GM12878 (cell line): Measurements from ENCODE around the gene ACSS1. TPM values are rescaled to one million over a fixed set of nuclear protein-coding genes. Genes with fewer than 3 reads are reported as not detected.

Source experiments
- ATAC-seq: fragments of 200-7000 bp; cut with Tn5 transposase; 3 replicates; pipeline ENCODE4 v1.9.1; 2020; ENCODE audit warnings: mild to moderate bottlenecking, moderate library complexity
- BruUV-seq: library from RNA; stranded (reverse); fragments of 400-500 nt; replicated peaks from 2 replicates; lab custom pipeline; 2021; lab: Mats Ljungman, UMichigan
- CTCF ChIA-PET: fragments of 300-600 bp; sonication (Branson Sonifier 250); formaldehyde crosslinking; extraction: SDS; loops from one replicate; lab custom pipeline; 2021; ENCODE audit warnings: inconsistent platforms; lab: Yijun Ruan, JAX
- POLR2A ChIA-PET: fragments of 350-600 bp; formaldehyde crosslinking; extraction: SDS; loops from one replicate; lab custom pipeline; 2021; ENCODE audit warnings: inconsistent platforms; lab: Charles Lee
- RAD21 ChIA-PET: fragments of 300-600 bp; sonication (Branson Sonifier 250); formaldehyde crosslinking; loops from one replicate; lab custom pipeline; 2023; ENCODE audit warnings: antibody characterized with exemption; ENCODE audit not compliant: unreplicated experiment; lab: Charles Lee
- SMC1A ChIA-PET: fragments of 300-600 bp; sonication (Branson Sonifier 250); formaldehyde crosslinking; loops from one replicate; lab custom pipeline; 2023; ENCODE audit not compliant: unreplicated experiment, uncharacterized antibody; lab: Charles Lee
- DNase-seq: peaks from one replicate; pipeline ENCODE4 v3.0.0-alpha.2; 2011; ENCODE audit warnings: low read depth, low spot score
- FAIRE-seq: peaks from 3 replicates; lab custom pipeline; 2011; peaks lifted over from hg19 to GRCh38; lab: Jason Lieb, UNC
- H2AFZ ChIP-seq: 2 replicates; pipeline ENCODE4 v1.6.0; 2011; ENCODE audit warnings: low read depth, low read length, control low read depth; ENCODE audit not compliant: control insufficient read depth
- H3K27ac ChIP-seq: 2 replicates; pipeline ENCODE4 v1.5.1; 2011; ENCODE audit warnings: control low read depth; ENCODE audit not compliant: control insufficient read depth, insufficient read depth
- H3K27me3 ChIP-seq, 2 experiments: replicated peaks in 1 of 2; 2 replicates each; pipeline versions ENCODE4 v1.6.0 to v1.6.1; 2011; ENCODE audit warnings: low read length in 1 of 2; ENCODE audit not compliant: control insufficient read depth in 2 of 2, insufficient read depth in 2 of 2
- H3K36me3 ChIP-seq, 2 experiments: 2 replicates each; pipeline ENCODE4 v1.5.1; 2011; ENCODE audit warnings: low read length in 1 of 2; ENCODE audit not compliant: control insufficient read depth in 2 of 2, insufficient read depth in 2 of 2
- H3K4me1 ChIP-seq: 2 replicates; pipeline ENCODE4 v1.6.1; 2011; ENCODE audit warnings: mild to moderate bottlenecking, low read length, moderate library complexity, mixed read lengths; ENCODE audit not compliant: control insufficient read depth, insufficient read depth
- H3K4me2 ChIP-seq: 2 replicates; pipeline ENCODE4 v1.6.0; 2011; ENCODE audit warnings: control low read depth; ENCODE audit not compliant: control insufficient read depth, insufficient read depth
- H3K4me3 ChIP-seq: fragments of 200-600 bp; sonication (generic); 2 replicates; pipeline ENCODE4 v1.5.1; 2016
- H3K79me2 ChIP-seq: 2 replicates; pipeline ENCODE4 v1.6.0; 2011; ENCODE audit warnings: low read length; ENCODE audit not compliant: control insufficient read depth, insufficient read depth
- H3K9ac ChIP-seq: 2 replicates; pipeline ENCODE4 v1.8.0; 2011; ENCODE audit warnings: low read length, control low read depth, mixed read lengths; ENCODE audit not compliant: control insufficient read depth, insufficient read depth
- H3K9me3 ChIP-seq: replicated peaks from 3 replicates; pipeline ENCODE4 v1.5.1; 2011; ENCODE audit warnings: mild to moderate bottlenecking, low read length; ENCODE audit not compliant: control insufficient read depth, insufficient read depth
- H4K20me1 ChIP-seq: 2 replicates; pipeline ENCODE4 v1.6.0; 2011; ENCODE audit not compliant: control insufficient read depth, insufficient read depth
- CUX1 ChIP-seq: IDR thresholded peaks from 2 replicates; pipeline ENCODE4 v1.6.1; 2012; ENCODE audit warnings: improper control_type of control experiment, low read depth, low read length; ENCODE audit not compliant: insufficient replicate concordance
- ELK1 ChIP-seq: IDR thresholded peaks from 2 replicates; pipeline ENCODE4 v1.6.1; 2012; ENCODE audit warnings: low read depth, low read length, improper control_type of control experiment
- NFYB ChIP-seq: IDR thresholded peaks from 2 replicates; pipeline ENCODE4 v1.6.1; 2011; ENCODE audit warnings: low read depth, mild to moderate bottlenecking, low read length, improper control_type of control experiment, moderate library complexity; ENCODE audit not compliant: insufficient read depth
- STAT3 ChIP-seq: IDR thresholded peaks from 2 replicates; pipeline ENCODE4 v1.6.1; 2011; ENCODE audit warnings: low read depth, low read length, improper control_type of control experiment
- WGBS: methylation state at CpG from one replicate; pipeline ENCODE4 v1.1.6; 2016; ENCODE audit warnings: low lambda C conversion rate; ENCODE audit not compliant: insufficient replicate concordance, insufficient coverage; ENCODE audit errors: missing lambda C conversion rate; 5-methylcytosine and 5-hydroxymethylcytosine counted together
- in situ Hi-C: fragments of 300-500 bp; cut with MboI; formaldehyde crosslinking; loops from 9 replicates; pipeline ENCODE4 v1.14.3; 2018; ENCODE audit warnings: mixed read lengths
- intact Hi-C: fragments of 100-400 bp; cut with micrococcal nuclease; formaldehyde crosslinking; loops from one replicate; pipeline ENCODE4 v1.14.2; 2022; ENCODE audit not compliant: unreplicated experiment
- polyA plus RNA-seq, 11 experiments: library from polyadenylated mRNA; depleted of rRNA in 4 of 11; unstranded in 6 of 11; stranded (reverse) in 5 of 11; fragments of >200 nt; fragmentation: Nextera tagmentation in 4 of 11; fragmentation: Illumina TruSeq in 1 of 11; extraction: Ambion mirVana in 4 of 11; extraction: Trizol in 1 of 11; gene quantifications; 1 replicate in 1 of 11; 2 replicates in 10 of 11; pipeline versions ENCODE4 v1.2.1 to v1.2.3, GENCODE V29; 2011 to 2016; ENCODE audit warnings: inconsistent platforms in 2 of 11, missing spikeins in 2 of 11, low read depth in 1 of 11
- total RNA-seq, 4 experiments: library from RNA; depleted of rRNA in 3 of 4; stranded (reverse); fragments of >200 nt in 3 of 4; fragmentation: Illumina TruSeq in 1 of 4; extraction: Trizol in 1 of 4; gene quantifications; 2 replicates each; pipeline versions ENCODE4 v1.2.1 to v1.2.3, GENCODE V29; 2013 to 2021

The ACSS1 gene
- total and polyA plus RNA-seq, 10 of the 15 experiments (the other 5 are each of a cell fraction or from before 2014, with no cell fraction given), result 1.3 to 44.9 (median 31.1) TPM

- no peak for TF ChIP-seq CUX1
Observed at GRCh38 chr20:25082498-25082873, 24.5 kb upstream of the ACSS1 start (continued).

- Histone ChIP-seq H2AFZ (no peak within 1 kb of the TSS), H3K9ac (no peak within 1 kb of the TSS), H3K9me3 (no peaks in the 10 kb centered on the region; the same call in 2 of the 3 replicates), H3K27ac (no peak within 1 kb of the TSS), H3K79me2 (no peaks in the 10 kb centered on the region), H3K36me3 (no peaks in the 10 kb centered on the region; a peak in 1 of 4 replicates), H3K4me3 (no peak within 1 kb of the TSS), H3K27me3 (peaks cover 19 to 23% of the 10 kb centered on the region in 2 experiments), H3K4me1 (no peaks in the 10 kb centered on the region), H3K4me2 (no peak within 1 kb of the TSS), H4K20me1 (no peaks in the 10 kb centered on the region)
- ChIA-PET POLR2A (no interaction called here), CTCF (no interaction called here), RAD21 (interaction anchor here (0.9 kb wide), 1 partner anchor 96 kb away, joined by 3 read pairs; no protein-coding TSS in a partner anchor), SMC1A (no interaction called here)
- DNase-seq, result no peak
- no peak for ATAC-seq
- TF ChIP-seq STAT3, result no peak
- no peak for TF ChIP-seq ELK1
- no peak for TF ChIP-seq NFYB
- intact Hi-C loops, result no loop called here
- FAIRE-seq, result no peak
- BruUV-seq, result no TSS peak
- 62% methylated on average over 44 of the region's 67 CpGs for WGBS
- in situ Hi-C loops, result no loop called here
Observed at GRCh38 chr20:25081730-25082497, 24.0 kb upstream of the ACSS1 start, which contains the start of gene VSX1. VSX1 (minus strand) TSS chr20:25082141; CDS start chr20:25082096, 45 bp downstream.
